OCI-LY1 (cell line): Measurements from ENCODE around the gene NELL2.
A peak's percentile ranks its signal among the peaks of the same experiment; 100 is the strongest.

Experiments
- H2AFZ ChIP-seq: fragments of 200-600 bp; sonication (generic), shearing (Covaris generic); 2 replicates; pipeline ENCODE4 v1.6.0; 2014; ENCODE audit warnings: antibody characterized with exemption, mild to moderate bottlenecking, low read length
- H3F3A ChIP-seq: fragments of 200-600 bp; sonication (generic), shearing (Covaris generic); 2 replicates; pipeline ENCODE4 v1.6.0; 2014; ENCODE audit warnings: mild to moderate bottlenecking, antibody characterized with exemption, low read length, moderate library complexity; ENCODE audit not compliant: insufficient read depth
- H3K27ac ChIP-seq: fragments of 200-600 bp; sonication (generic); 2 replicates; pipeline ENCODE4 v1.5.1; 2014; ENCODE audit warnings: low read length, mixed run types, mild to moderate bottlenecking, low read depth; ENCODE audit not compliant: poor library complexity, severe bottlenecking
- H3K27me3 ChIP-seq: fragments of 200-600 bp; sonication (generic); 2 replicates; pipeline ENCODE4 v1.6.0; 2014; ENCODE audit warnings: antibody characterized with exemption, mild to moderate bottlenecking, low read length, moderate library complexity; ENCODE audit not compliant: insufficient read depth
- H3K36me3 ChIP-seq: fragments of 200-600 bp; sonication (generic); 2 replicates; pipeline ENCODE4 v1.6.1; 2014; ENCODE audit warnings: mild to moderate bottlenecking, antibody characterized with exemption, low read length, moderate library complexity, mixed read lengths; ENCODE audit not compliant: insufficient read depth
- H3K4me1 ChIP-seq: fragments of 200-600 bp; sonication (generic); 2 replicates; pipeline ENCODE4 v1.5.1; 2014; ENCODE audit warnings: mild to moderate bottlenecking, low read length, moderate library complexity; ENCODE audit not compliant: insufficient read depth, severe bottlenecking
- H3K4me2 ChIP-seq: fragments of 200-600 bp; sonication (generic), shearing (Covaris generic); 2 replicates; pipeline ENCODE4 v1.6.1; 2014; ENCODE audit warnings: low read length
- H3K4me3 ChIP-seq: fragments of 200-600 bp; sonication (generic); 2 replicates; pipeline ENCODE4 v1.5.1; 2014; ENCODE audit warnings: low read length, low read depth, mild to moderate bottlenecking, mixed read lengths; ENCODE audit not compliant: poor library complexity, severe bottlenecking
- H3K79me2 ChIP-seq: fragments of 200-600 bp; shearing (Covaris generic); 2 replicates; pipeline ENCODE4 v1.6.1; 2016; ENCODE audit warnings: mixed run types, low read length, mixed read lengths; ENCODE audit not compliant: insufficient read depth
- H3K9ac ChIP-seq: fragments of 200-600 bp; sonication (generic), shearing (Covaris generic); 2 replicates; pipeline ENCODE4 v1.6.1; 2014; ENCODE audit warnings: mild to moderate bottlenecking, low read length, mixed read lengths
- H3K9me2 ChIP-seq: fragments of 200-600 bp; sonication (generic), shearing (Covaris generic); 2 replicates; pipeline ENCODE4 v1.6.1; 2014; ENCODE audit warnings: low read depth, mild to moderate bottlenecking, low read length, mixed read lengths
- H3K9me3 ChIP-seq: fragments of 200-600 bp; shearing (Covaris generic); 2 replicates; pipeline ENCODE4 v1.6.1; 2014; ENCODE audit warnings: low read length, mixed read lengths
- H4K20me1 ChIP-seq: fragments of 200-600 bp; sonication (generic), shearing (Covaris generic); 2 replicates; pipeline ENCODE4 v1.6.0; 2016; ENCODE audit warnings: mild to moderate bottlenecking, low read length; ENCODE audit not compliant: insufficient read depth
- EZH2 ChIP-seq: fragments of 200-600 bp; sonication (generic), shearing (Covaris generic); IDR thresholded peaks from 2 replicates; pipeline ENCODE4 v1.8.0; 2017; ENCODE audit warnings: borderline replicate concordance, mixed run types, mild to moderate bottlenecking, antibody characterized with exemption, low read length, moderate library complexity, mixed read lengths
- TF ChIP-seq, protein P1 (sequence below): fragments of 200-600 bp; sonication (generic), shearing (Covaris generic); IDR thresholded peaks from 2 replicates; pipeline ENCODE4 v1.5.1; 2017; ENCODE audit warnings: mild to moderate bottlenecking, antibody characterized with exemption, low read length, moderate library complexity, mixed read lengths

The NELL2 gene

DNA sequence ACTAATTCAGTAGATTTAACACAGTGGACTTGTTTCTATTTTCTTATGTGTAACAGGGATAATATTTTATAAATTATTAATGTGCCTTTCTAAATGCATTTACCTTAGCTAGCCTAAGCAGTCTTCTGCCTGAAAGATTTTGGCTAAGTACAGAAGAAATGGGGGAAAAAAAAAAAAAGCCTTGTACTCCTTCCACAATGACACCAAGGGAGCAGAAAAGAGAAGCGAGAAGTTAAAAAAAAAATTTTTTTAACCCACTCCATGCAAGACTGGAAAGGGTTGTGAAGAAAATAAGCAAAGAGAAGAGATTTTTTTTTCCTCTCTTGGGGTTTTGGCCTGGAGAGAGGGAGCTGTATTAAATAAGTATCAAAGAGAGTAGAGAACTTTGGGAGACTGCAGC lies 28.7 kb downstream of the NELL2 start:
- TF ChIP-seq EZH2, result no peak
- TF ChIP-seq, protein P1, sequence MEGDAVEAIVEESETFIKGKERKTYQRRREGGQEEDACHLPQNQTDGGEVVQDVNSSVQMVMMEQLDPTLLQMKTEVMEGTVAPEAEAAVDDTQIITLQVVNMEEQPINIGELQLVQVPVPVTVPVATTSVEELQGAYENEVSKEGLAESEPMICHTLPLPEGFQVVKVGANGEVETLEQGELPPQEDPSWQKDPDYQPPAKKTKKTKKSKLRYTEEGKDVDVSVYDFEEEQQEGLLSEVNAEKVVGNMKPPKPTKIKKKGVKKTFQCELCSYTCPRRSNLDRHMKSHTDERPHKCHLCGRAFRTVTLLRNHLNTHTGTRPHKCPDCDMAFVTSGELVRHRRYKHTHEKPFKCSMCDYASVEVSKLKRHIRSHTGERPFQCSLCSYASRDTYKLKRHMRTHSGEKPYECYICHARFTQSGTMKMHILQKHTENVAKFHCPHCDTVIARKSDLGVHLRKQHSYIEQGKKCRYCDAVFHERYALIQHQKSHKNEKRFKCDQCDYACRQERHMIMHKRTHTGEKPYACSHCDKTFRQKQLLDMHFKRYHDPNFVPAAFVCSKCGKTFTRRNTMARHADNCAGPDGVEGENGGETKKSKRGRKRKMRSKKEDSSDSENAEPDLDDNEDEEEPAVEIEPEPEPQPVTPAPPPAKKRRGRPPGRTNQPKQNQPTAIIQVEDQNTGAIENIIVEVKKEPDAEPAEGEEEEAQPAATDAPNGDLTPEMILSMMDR, result no peak
- H3K4me1 ChIP-seq, result peaks cover 94% of the 10 kb centered on the region
- no peaks in the 10 kb centered on the region for H3K27me3 ChIP-seq
- no peaks in the 10 kb centered on the region for H3K9me3 ChIP-seq
- peak overlapping the region; percentile 62 for H3K9ac ChIP-seq
- 0 out of 2 replicates have a peak, but pooled peaks cover 3% of the 10 kb centered on the region for H3K79me2 ChIP-seq
- no peaks in the 10 kb centered on the region for H3K9me2 ChIP-seq
- peak overlapping the region; percentile 49 for H3K4me3 ChIP-seq
- no peaks in the 10 kb centered on the region for H4K20me1 ChIP-seq
- peaks cover 8% of the 10 kb centered on the region; the same call in 1 of the 2 replicates for H3F3A ChIP-seq
- H3K36me3 ChIP-seq, result no peaks in the 10 kb centered on the region
- no peak overlapping the region for H2AFZ ChIP-seq
- peak overlapping the region; percentile 98 for H3K27ac ChIP-seq
- peak overlapping the region; percentile 73 for H3K4me2 ChIP-seq

DNA sequence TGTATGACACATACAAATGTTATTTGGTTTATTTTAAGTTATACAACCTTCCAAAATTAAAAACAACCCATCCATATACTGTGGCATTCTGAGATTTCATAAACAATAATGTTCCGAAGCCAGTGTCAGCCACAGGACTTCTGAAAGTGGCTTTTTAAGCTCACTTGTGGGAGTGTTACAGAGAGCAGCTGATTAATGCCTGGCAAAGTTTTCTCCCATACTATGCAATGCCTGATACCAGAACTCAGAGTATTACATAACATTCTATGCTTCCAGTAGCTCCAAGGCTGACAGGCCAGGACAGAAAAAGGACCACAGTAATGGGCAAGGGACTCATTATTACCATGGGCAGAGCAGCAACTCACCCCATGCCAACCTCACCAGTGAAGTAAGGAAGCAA lies 29.3 kb downstream of the NELL2 start:
- H3K9me2 ChIP-seq, result no peaks in the 10 kb centered on the region
- no peaks in the 10 kb centered on the region for H3K9me3 ChIP-seq
- TF ChIP-seq, protein P1, result no peak
- TF ChIP-seq EZH2, result no peak
- no peaks in the 10 kb centered on the region for H3K36me3 ChIP-seq
- H3K4me3 ChIP-seq, result no peak overlapping the region
- no peaks in the 10 kb centered on the region for H3K27me3 ChIP-seq
- peak overlapping the region; percentile 62 for H3K9ac ChIP-seq
- H3K27ac ChIP-seq, result peak overlapping the region; percentile 98
- no peaks in the 10 kb centered on the region for H4K20me1 ChIP-seq
- H3K79me2 ChIP-seq, result 0 out of 2 replicates have a peak, but pooled peaks cover 3% of the 10 kb centered on the region
- H3K4me1 ChIP-seq, result peaks cover 90% of the 10 kb centered on the region
- peak overlapping the region; percentile 73; the same call in 1 of the 2 replicates for H3K4me2 ChIP-seq
- H2AFZ ChIP-seq, result no peak overlapping the region
- H3F3A ChIP-seq, result peaks cover 8% of the 10 kb centered on the region; the same call in 1 of the 2 replicates

DNA sequence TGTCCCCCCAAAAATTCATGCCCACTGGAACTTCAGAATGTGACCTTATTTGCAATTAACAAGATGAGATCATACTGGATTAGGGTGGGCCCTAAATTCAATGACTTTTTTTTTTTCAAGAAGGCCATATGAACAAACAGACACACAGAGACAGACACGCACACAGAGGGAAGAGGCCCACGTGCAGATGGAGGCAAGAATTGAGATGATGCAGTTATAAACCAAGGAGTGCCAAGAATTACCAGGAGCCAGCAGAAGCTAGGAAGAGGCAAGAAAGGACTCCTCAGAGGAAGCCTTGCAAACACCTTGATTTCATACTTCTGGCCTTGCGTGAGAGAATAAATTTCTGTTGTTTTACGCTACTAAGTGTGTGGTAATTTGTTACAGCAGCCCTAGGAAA lies 33.4 kb downstream of the NELL2 start:
- no peak overlapping the region for H2AFZ ChIP-seq
- H3K4me1 ChIP-seq, result peaks cover 61% of the 10 kb centered on the region
- H3K36me3 ChIP-seq, result no peaks in the 10 kb centered on the region
- peaks cover 4% of the 10 kb centered on the region; the same call in 1 of the 2 replicates for H3F3A ChIP-seq
- H3K27ac ChIP-seq, result peak overlapping the region; percentile 2
- H3K27me3 ChIP-seq, result no peaks in the 10 kb centered on the region
- no peaks in the 10 kb centered on the region for H4K20me1 ChIP-seq
- TF ChIP-seq EZH2, result no peak
- TF ChIP-seq, protein P1, result no peak
- no peak overlapping the region for H3K9ac ChIP-seq
- no peaks in the 10 kb centered on the region for H3K79me2 ChIP-seq
- no peak overlapping the region for H3K4me3 ChIP-seq
- no peaks in the 10 kb centered on the region for H3K9me3 ChIP-seq
- H3K9me2 ChIP-seq, result no peaks in the 10 kb centered on the region
- H3K4me2 ChIP-seq, result no peak overlapping the region
